ENCODE measurements around the gene PDYN. TPM values are rescaled to one million over a fixed set of nuclear protein-coding genes. Genes with fewer than 3 reads are reported as not detected.

PDYN gene
- total and polyA plus RNA-seq, 10 donors = not detected

- peak overlapping the region in 5 of 8 donors; percentile 4 to 52 (median 20) for H3K4me3 ChIP-seq
- H3K27me3 ChIP-seq (replicated peaks in 1 of 7) = peaks cover 0 to 20% (median 0%) of the 10 kb centered on the region in 7 donors
- TF ChIP-seq CTCF (IDR thresholded peaks at IDR 0.05 in 8 of 11, conservative IDR thresholded peaks at IDR 0.05 in 3 of 11) = peak; percentile 81 to 94 (median 90)
- TF ChIP-seq POLR2AphosphoS5 (IDR thresholded peaks at IDR 0.05) = peak in 2 of 3 donors; percentile 48 to 68
- no peak for TF ChIP-seq POLR2A (IDR thresholded peaks at IDR 0.05)
- DNase-seq = peak; percentile 92
- H3K4me1 ChIP-seq = peaks cover 6 to 35% (median 18%) of the 10 kb centered on the region in 6 donors
- 4 to 10% (median 5%) methylated on average over 15 to 28 of the region's 28 CpGs for WGBS, 5 donors
- no peaks in the 10 kb centered on the region for H3K9me3 ChIP-seq
- peak overlapping the region in 7 of 8 donors; percentile 44 to 85 (median 74) for H3K27ac ChIP-seq
- H3K36me3 ChIP-seq = no peaks in the 10 kb centered on the region
- intact Hi-C loops (cut with DNase I; ENCODE audit: low total_unique reads) = loop anchor here (5.0 kb wide), 1 partner anchor 207 kb away; no protein-coding TSS in a partner anchor
These were observed 28.1 kb downstream of the PDYN start for GRCh38 chr20:1965520-1966351.

GRCh38 chr20:1964659-1965405 lies 29.0 kb downstream of the PDYN start:
- intact Hi-C loops (cut with DNase I; ENCODE audit: low total_unique reads) = loop anchor here (5.0 kb wide), 1 partner anchor 207 kb away; no protein-coding TSS in a partner anchor
- peak overlapping the region in 2 of 8 donors; percentile 33 to 52 for H3K4me3 ChIP-seq
- DNase-seq = no peak
- TF ChIP-seq POLR2AphosphoS5 (IDR thresholded peaks at IDR 0.05) (no peak), POLR2A (IDR thresholded peaks at IDR 0.05) (no peak), CTCF (IDR thresholded peaks at IDR 0.05 in 8 of 11, conservative IDR thresholded peaks at IDR 0.05 in 3 of 11) (no peak)
- WGBS, 5 donors = 49 to 63% (median 61%) methylated on average over 14 of the region's 14 CpGs
- H3K27me3 ChIP-seq (replicated peaks in 1 of 7) = peaks cover 0 to 20% (median 0%) of the 10 kb centered on the region in 7 donors
- peak overlapping the region in 7 of 8 donors; percentile 44 to 85 (median 74) for H3K27ac ChIP-seq
- H3K9me3 ChIP-seq = no peaks in the 10 kb centered on the region
- peaks cover 6 to 35% (median 18%) of the 10 kb centered on the region in 6 donors for H3K4me1 ChIP-seq
- H3K36me3 ChIP-seq = no peaks in the 10 kb centered on the region

GRCh38 chr20:1964061-1964460 lies 29.8 kb downstream of the PDYN start:
- intact Hi-C loops (cut with DNase I; ENCODE audit: low total_unique reads) = no loop called here

More at GRCh38 chr20:1964061-1964460, 29.8 kb downstream of the PDYN start:
- H3K9me3 ChIP-seq = no peaks in the 10 kb centered on the region
- H3K36me3 ChIP-seq = no peaks in the 10 kb centered on the region
- H3K4me1 ChIP-seq = peaks cover 6 to 35% (median 18%) of the 10 kb centered on the region in 6 donors
- WGBS, 5 donors = 38 to 66% (median 56%) methylated on average over 4 of the region's 4 CpGs
- H3K4me3 ChIP-seq = no peak overlapping the region
- H3K27ac ChIP-seq = peak overlapping the region in 5 of 8 donors; percentile 67 to 85 (median 78)
- peaks cover 0 to 20% (median 0%) of the 10 kb centered on the region in 7 donors for H3K27me3 ChIP-seq (replicated peaks in 1 of 7)
- DNase-seq = no peak
- TF ChIP-seq CTCF (IDR thresholded peaks at IDR 0.05 in 8 of 11, conservative IDR thresholded peaks at IDR 0.05 in 3 of 11) = no peak
- TF ChIP-seq POLR2AphosphoS5 (IDR thresholded peaks at IDR 0.05) = peak in 1 of 3 donors; percentile 14
- no peak for TF ChIP-seq POLR2A (IDR thresholded peaks at IDR 0.05)

Measured in spleen (tissue), 11 donors.